IMR-90 (cell line): ENCODE data around the gene VPS8. TPM values are rescaled to one million over a fixed set of nuclear protein-coding genes. Genes with fewer than 3 reads are reported as not detected.

Source experiments
- ATAC-seq: fragments of 200-7000 bp; cut with Tn5 transposase; 2 replicates; pipeline ENCODE4 v1.9.1; 2020; ENCODE audit warnings: low read depth, mild to moderate bottlenecking, moderate library complexity
- BruUV-seq: library from RNA; stranded (reverse); fragments of 400-500 nt; replicated peaks from 2 replicates; lab custom pipeline; 2021; lab: Mats Ljungman, UMichigan
- CTCF ChIA-PET: fragments of 300-600 bp; formaldehyde crosslinking; extraction: SDS; loops from one replicate; lab custom pipeline; 2021; ENCODE audit warnings: antibody characterized with exemption; lab: Yijun Ruan, JAX
- POLR2A ChIA-PET: fragments of 300-600 bp; sonication (Branson Sonifier 250); formaldehyde crosslinking; loops from one replicate; lab custom pipeline; 2022; ENCODE audit warnings: antibody characterized with exemption; ENCODE audit not compliant: unreplicated experiment; lab: Charles Lee
- DNase-seq: peaks from one replicate; pipeline ENCODE4 v3.0.0; 2013
- H2AFZ ChIP-seq: replicated peaks from 2 replicates; pipeline ENCODE3; 2013; ENCODE audit warnings: low read length, mild to moderate bottlenecking; ENCODE audit not compliant: poor library complexity
- H2AK5ac ChIP-seq: 2 replicates; pipeline ENCODE4 v1.6.1; 2013; ENCODE audit warnings: low read depth, low read length, inconsistent platforms
- H2AK9ac ChIP-seq: replicated peaks from 2 replicates; pipeline ENCODE3; 2013; ENCODE audit warnings: mild to moderate bottlenecking, low read depth, low read length, moderate library complexity; ENCODE audit not compliant: poor library complexity
- H2BK120ac ChIP-seq: 2 replicates; pipeline ENCODE4 v1.6.1; 2013; ENCODE audit warnings: low read depth, low read length, inconsistent platforms
- H2BK15ac ChIP-seq: 3 replicates; pipeline ENCODE4 v1.6.1; 2013; ENCODE audit warnings: low read depth, low read length, inconsistent platforms
- H2BK20ac ChIP-seq: 2 replicates; pipeline ENCODE4 v1.6.1; 2013; ENCODE audit warnings: low read depth, mild to moderate bottlenecking, inconsistent platforms, low read length, moderate library complexity
- H2BK5ac ChIP-seq: 2 replicates; pipeline ENCODE4 v1.6.1; 2013; ENCODE audit warnings: mild to moderate bottlenecking, low read depth, low read length, inconsistent platforms; ENCODE audit not compliant: poor library complexity, severe bottlenecking
- H3K14ac ChIP-seq: replicated peaks from 2 replicates; pipeline ENCODE4 v1.6.1; 2013; ENCODE audit warnings: low read depth, low read length, inconsistent platforms
- H3K18ac ChIP-seq: 2 replicates; pipeline ENCODE4 v1.6.1; 2013; ENCODE audit warnings: low read depth, low read length, control low read depth
- H3K23ac ChIP-seq: 2 replicates; pipeline ENCODE4 v1.6.1; 2013; ENCODE audit warnings: low read depth, low read length, inconsistent platforms
- H3K27ac ChIP-seq: 2 replicates; pipeline ENCODE4 v1.5.1; 2013; ENCODE audit warnings: mild to moderate bottlenecking, control low read depth, low read length; ENCODE audit not compliant: insufficient read depth
- H3K27me3 ChIP-seq: 2 replicates; pipeline ENCODE4 v1.6.1; 2013; ENCODE audit warnings: low read length; ENCODE audit not compliant: control insufficient read depth, insufficient read depth
- H3K36me3 ChIP-seq: 2 replicates; pipeline ENCODE4 v1.6.1; 2013; ENCODE audit warnings: low read length, mixed read lengths; ENCODE audit not compliant: control insufficient read depth, insufficient read depth
- H3K4ac ChIP-seq: 2 replicates; pipeline ENCODE4 v1.6.1; 2013; ENCODE audit warnings: low read depth, low read length, inconsistent platforms
- H3K4me1 ChIP-seq: 2 replicates; pipeline ENCODE4 v1.6.1; 2013; ENCODE audit warnings: low read length, mixed read lengths; ENCODE audit not compliant: control insufficient read depth, insufficient read depth
- H3K4me2 ChIP-seq: 2 replicates; pipeline ENCODE4 v1.6.1; 2013; ENCODE audit warnings: low read depth, mild to moderate bottlenecking, control low read depth, low read length, moderate library complexity
- H3K4me3 ChIP-seq: 2 replicates; pipeline ENCODE4 v1.5.1; 2013; ENCODE audit warnings: low read depth, mild to moderate bottlenecking, control low read depth, low read length, moderate library complexity; ENCODE audit not compliant: insufficient read depth
- H3K56ac ChIP-seq: 2 replicates; pipeline ENCODE4 v1.6.1; 2013; ENCODE audit warnings: low read length, inconsistent platforms; ENCODE audit not compliant: insufficient read depth; ENCODE audit errors: extremely low read depth
- H3K79me1 ChIP-seq, 2 experiments: 2 replicates each; pipeline ENCODE4 v1.6.1; 2013; ENCODE audit warnings: low read length in 2 of 2, inconsistent platforms in 1 of 2, low read depth in 1 of 2
- H3K9ac ChIP-seq: 2 replicates; pipeline ENCODE4 v1.6.1; 2013; ENCODE audit warnings: low read depth, low read length, control low read depth
- H3K9me1 ChIP-seq: 2 replicates; pipeline ENCODE4 v1.6.1; 2013; ENCODE audit warnings: low read length, inconsistent platforms; ENCODE audit not compliant: insufficient read depth
- H3K9me3 ChIP-seq: 2 replicates; pipeline ENCODE4 v1.6.1; 2013; ENCODE audit warnings: low read length; ENCODE audit not compliant: control insufficient read depth, insufficient read depth
- H4K20me1 ChIP-seq: 2 replicates; pipeline ENCODE4 v1.6.1; 2013; ENCODE audit warnings: low read length, inconsistent platforms; ENCODE audit not compliant: insufficient read depth
- H4K5ac ChIP-seq: 2 replicates; pipeline ENCODE4 v1.6.1; 2013; ENCODE audit warnings: mild to moderate bottlenecking, low read depth, low read length, control low read depth
- H4K8ac ChIP-seq, 2 experiments: 2 replicates each; pipeline ENCODE4 v1.6.1; 2013; ENCODE audit warnings: low read depth in 2 of 2, low read length in 2 of 2, control low read depth in 1 of 2, inconsistent platforms in 1 of 2
- H4K91ac ChIP-seq: 2 replicates; pipeline ENCODE4 v1.6.1; 2013; ENCODE audit warnings: low read depth, low read length, inconsistent platforms; ENCODE audit not compliant: insufficient read depth
- CHD1 ChIP-seq: IDR thresholded peaks from 2 replicates; pipeline ENCODE4 v1.6.1; 2012; ENCODE audit warnings: low read depth, low read length, improper control_type of control experiment
- CTCF ChIP-seq: conservative IDR thresholded peaks from 2 replicates; pipeline ENCODE4 v1.5.1; 2012; ENCODE audit warnings: mild to moderate bottlenecking, low read depth, low read length, improper control_type of control experiment
- FOS ChIP-seq: fragments of 150-350 bp; IDR thresholded peaks from 2 replicates; pipeline ENCODE4 v1.6.1; 2016; ENCODE audit warnings: low read depth, low read length
- MXI1 ChIP-seq: IDR thresholded peaks from 2 replicates; pipeline ENCODE4 v1.6.1; 2012; ENCODE audit warnings: low read depth, mild to moderate bottlenecking, low read length, moderate library complexity, borderline replicate concordance
- NFE2L2 ChIP-seq: fragments of 150-350 bp; IDR thresholded peaks from 2 replicates; pipeline ENCODE4 v1.6.1; 2016; ENCODE audit warnings: low read depth, mild to moderate bottlenecking, low read length
- POLR2A ChIP-seq: IDR thresholded peaks from 2 replicates; pipeline ENCODE4 v1.6.1; 2012; ENCODE audit warnings: mild to moderate bottlenecking, low read depth, low read length
- RAD21 ChIP-seq: IDR thresholded peaks from 2 replicates; pipeline ENCODE4 v1.6.1; 2012; ENCODE audit warnings: low read length, improper control_type of control experiment
- RCOR1 ChIP-seq: IDR thresholded peaks from 2 replicates; pipeline ENCODE4 v1.6.1; 2012; ENCODE audit warnings: mild to moderate bottlenecking, low read length, improper control_type of control experiment; ENCODE audit not compliant: insufficient replicate concordance
- RFX5 ChIP-seq: IDR thresholded peaks from 2 replicates; pipeline ENCODE4 v1.8.0; 2012; ENCODE audit warnings: low read depth, mild to moderate bottlenecking, low read length, moderate library complexity
- SMC3 ChIP-seq: fragments of 150-350 bp; IDR thresholded peaks from 2 replicates; pipeline ENCODE4 v1.6.1; 2016; ENCODE audit warnings: low read depth, mild to moderate bottlenecking, antibody characterized with exemption, low read length, moderate library complexity
- USF2 ChIP-seq: fragments of 150-350 bp; IDR thresholded peaks from 2 replicates; pipeline ENCODE4 v1.6.1; 2017; ENCODE audit warnings: mild to moderate bottlenecking, antibody characterized with exemption, low read length, low read depth
- WGBS, 2 experiments: methylation state at CpG; one replicate each; pipeline versions ENCODE4 v1.1.5 to v1.1.7; 2013; ENCODE audit warnings: missing lambda C conversion rate in 2 of 2; ENCODE audit not compliant: insufficient read length in 1 of 2; ENCODE audit errors: extremely low coverage in 2 of 2; 5-methylcytosine and 5-hydroxymethylcytosine counted together
- dilution Hi-C: fragments of 300-500 bp; cut with HindIII; formaldehyde crosslinking; loops from one replicate; pipeline ENCODE4 v1.14.3; 2018; ENCODE audit warnings: low sequenced_read_pairs; ENCODE audit not compliant: unreplicated experiment
- in situ Hi-C: fragments of 300-500 bp; cut with MboI; formaldehyde crosslinking; loops from 3 replicates; pipeline ENCODE4 v1.14.3; 2019; ENCODE audit warnings: low sequenced_read_pairs, inconsistent platforms, mixed read lengths
- intact Hi-C: fragments of 100-400 bp; cut with micrococcal nuclease; formaldehyde crosslinking; loops from 2 replicates; pipeline ENCODE4 v1.10.0; 2022
- polyA plus RNA-seq, 3 experiments: library from polyadenylated mRNA; depleted of rRNA; stranded (reverse); fragments of >200 nt; gene quantifications; 2 replicates each; pipeline ENCODE4 v1.2.3, GENCODE V29; 2012; ENCODE audit warnings: low replicate concordance in 1 of 3
- total RNA-seq: library from RNA; depleted of rRNA; stranded (reverse); fragments of >200 nt; gene quantifications from 2 replicates; pipeline ENCODE4 v1.2.3, GENCODE V29; 2012

The VPS8 gene
- total and polyA plus RNA-seq, 2 of the 4 experiments (the other 2 are of a cell fraction) = 14.0 to 56.1 TPM

DNA sequence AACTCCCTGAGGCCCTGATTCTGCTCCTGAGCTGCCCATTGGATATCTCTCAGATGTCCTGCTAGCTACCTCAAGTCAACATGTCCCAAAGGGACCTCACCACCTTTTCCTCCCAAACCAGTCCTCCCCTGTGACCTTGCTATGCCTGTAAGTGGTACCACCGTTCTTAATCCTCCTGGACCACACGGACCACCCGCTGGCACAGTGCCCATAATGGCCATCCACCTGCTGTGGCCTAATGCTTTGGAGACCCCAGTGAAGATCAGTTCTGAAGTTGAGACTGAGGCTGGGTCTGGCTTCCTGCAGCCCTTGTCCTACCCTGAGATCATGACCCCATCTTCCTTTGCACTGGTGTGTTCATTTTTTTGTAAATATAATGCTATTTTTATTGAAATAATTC is 15.0 kb upstream of the VPS8 start:
- H4K5ac ChIP-seq = no peak overlapping the region
- H3K36me3 ChIP-seq = no peaks in the 10 kb centered on the region
- DNase-seq = no peak
- no peak overlapping the region for H3K23ac ChIP-seq
- no peak overlapping the region for H2BK5ac ChIP-seq
- H3K14ac ChIP-seq = no peak overlapping the region
- CTCF ChIA-PET = no interaction called here
- TF ChIP-seq RFX5 = no peak
- TF ChIP-seq SMC3 = no peak
- TF ChIP-seq USF2 = no peak
- TF ChIP-seq MXI1 = no peak
- no peak for TF ChIP-seq CHD1
- TF ChIP-seq FOS = no peak
- no peak for TF ChIP-seq CTCF
- TF ChIP-seq NFE2L2 = no peak
- TF ChIP-seq POLR2A = no peak
- TF ChIP-seq RCOR1 = no peak
- TF ChIP-seq RAD21 = no peak
- in situ Hi-C loops = no loop called here
- no peak overlapping the region for H2BK120ac ChIP-seq
- no peaks in the 10 kb centered on the region for H3K9me3 ChIP-seq
- no peak overlapping the region for H3K4me3 ChIP-seq
- no peak overlapping the region for H2AK9ac ChIP-seq
- H4K8ac ChIP-seq = no peak overlapping the region
- H3K9me1 ChIP-seq = no peaks in the 10 kb centered on the region
- H4K20me1 ChIP-seq = no peaks in the 10 kb centered on the region
- peaks cover 2% of the 10 kb centered on the region; the same call in 1 of the 2 replicates for H3K27me3 ChIP-seq
- WGBS, 2 experiments = 70% methylated on average over 3 of the region's 3 CpGs; no CpG with 5 or more reads in 1 of the 2 experiments
- H3K27ac ChIP-seq = no peak overlapping the region
- H3K79me1 ChIP-seq = no peaks in the 10 kb centered on the region
- dilution Hi-C loops = no loop called here
- H4K91ac ChIP-seq = no peak overlapping the region
- H3K4me1 ChIP-seq = 0 out of 2 replicates have a peak, but pooled peaks cover 2% of the 10 kb centered on the region
- intact Hi-C loops = no loop called here
- peak overlapping the region; percentile 1 for H2AFZ ChIP-seq
- H2BK15ac ChIP-seq = no peak overlapping the region
- H3K4me2 ChIP-seq = no peak overlapping the region
- BruUV-seq = no TSS peak
- no peak overlapping the region for H2BK20ac ChIP-seq
- POLR2A ChIA-PET = no interaction called here
- no peak overlapping the region for H3K18ac ChIP-seq
- no peak overlapping the region for H3K4ac ChIP-seq
- H3K56ac ChIP-seq = no peak overlapping the region
- H2AK5ac ChIP-seq = no peak overlapping the region
- ATAC-seq = no peak
- H3K9ac ChIP-seq = no peak overlapping the region
